ENCODE measurements around the gene ETS2.
"Not testable (repeated sequence)": the region's sequence is repeated elsewhere in the genome, so short reads cannot be mapped to it uniquely, and the experiment has no call there.

DNA sequence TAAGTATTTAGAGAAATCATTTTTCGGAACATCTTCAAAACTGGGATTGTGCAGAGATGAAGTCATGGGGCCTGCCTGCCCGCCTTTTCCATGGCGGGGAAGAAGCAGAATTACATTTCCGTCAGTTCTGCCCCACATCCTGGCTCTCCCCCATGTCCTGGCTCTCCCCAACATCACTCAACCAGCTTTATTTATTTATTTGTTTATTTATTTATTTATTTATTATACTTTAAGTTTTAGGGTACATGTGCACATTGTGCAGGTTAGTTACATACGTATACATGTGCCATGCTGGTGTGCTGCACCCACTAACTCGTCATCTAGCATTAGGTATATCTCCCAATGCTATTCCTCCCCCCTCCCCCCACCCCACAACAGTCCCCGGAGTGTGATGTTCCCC, 22.4 kb downstream of the ETS2 start:
- TF ChIP-seq, protein P1, sequence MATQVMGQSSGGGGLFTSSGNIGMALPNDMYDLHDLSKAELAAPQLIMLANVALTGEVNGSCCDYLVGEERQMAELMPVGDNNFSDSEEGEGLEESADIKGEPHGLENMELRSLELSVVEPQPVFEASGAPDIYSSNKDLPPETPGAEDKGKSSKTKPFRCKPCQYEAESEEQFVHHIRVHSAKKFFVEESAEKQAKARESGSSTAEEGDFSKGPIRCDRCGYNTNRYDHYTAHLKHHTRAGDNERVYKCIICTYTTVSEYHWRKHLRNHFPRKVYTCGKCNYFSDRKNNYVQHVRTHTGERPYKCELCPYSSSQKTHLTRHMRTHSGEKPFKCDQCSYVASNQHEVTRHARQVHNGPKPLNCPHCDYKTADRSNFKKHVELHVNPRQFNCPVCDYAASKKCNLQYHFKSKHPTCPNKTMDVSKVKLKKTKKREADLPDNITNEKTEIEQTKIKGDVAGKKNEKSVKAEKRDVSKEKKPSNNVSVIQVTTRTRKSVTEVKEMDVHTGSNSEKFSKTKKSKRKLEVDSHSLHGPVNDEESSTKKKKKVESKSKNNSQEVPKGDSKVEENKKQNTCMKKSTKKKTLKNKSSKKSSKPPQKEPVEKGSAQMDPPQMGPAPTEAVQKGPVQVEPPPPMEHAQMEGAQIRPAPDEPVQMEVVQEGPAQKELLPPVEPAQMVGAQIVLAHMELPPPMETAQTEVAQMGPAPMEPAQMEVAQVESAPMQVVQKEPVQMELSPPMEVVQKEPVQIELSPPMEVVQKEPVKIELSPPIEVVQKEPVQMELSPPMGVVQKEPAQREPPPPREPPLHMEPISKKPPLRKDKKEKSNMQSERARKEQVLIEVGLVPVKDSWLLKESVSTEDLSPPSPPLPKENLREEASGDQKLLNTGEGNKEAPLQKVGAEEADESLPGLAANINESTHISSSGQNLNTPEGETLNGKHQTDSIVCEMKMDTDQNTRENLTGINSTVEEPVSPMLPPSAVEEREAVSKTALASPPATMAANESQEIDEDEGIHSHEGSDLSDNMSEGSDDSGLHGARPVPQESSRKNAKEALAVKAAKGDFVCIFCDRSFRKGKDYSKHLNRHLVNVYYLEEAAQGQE (IDR thresholded peaks at IDR 0.05; ENCODE audit: unreplicated experiment), result not testable (repeated sequence)
- TF ChIP-seq, protein P2, sequence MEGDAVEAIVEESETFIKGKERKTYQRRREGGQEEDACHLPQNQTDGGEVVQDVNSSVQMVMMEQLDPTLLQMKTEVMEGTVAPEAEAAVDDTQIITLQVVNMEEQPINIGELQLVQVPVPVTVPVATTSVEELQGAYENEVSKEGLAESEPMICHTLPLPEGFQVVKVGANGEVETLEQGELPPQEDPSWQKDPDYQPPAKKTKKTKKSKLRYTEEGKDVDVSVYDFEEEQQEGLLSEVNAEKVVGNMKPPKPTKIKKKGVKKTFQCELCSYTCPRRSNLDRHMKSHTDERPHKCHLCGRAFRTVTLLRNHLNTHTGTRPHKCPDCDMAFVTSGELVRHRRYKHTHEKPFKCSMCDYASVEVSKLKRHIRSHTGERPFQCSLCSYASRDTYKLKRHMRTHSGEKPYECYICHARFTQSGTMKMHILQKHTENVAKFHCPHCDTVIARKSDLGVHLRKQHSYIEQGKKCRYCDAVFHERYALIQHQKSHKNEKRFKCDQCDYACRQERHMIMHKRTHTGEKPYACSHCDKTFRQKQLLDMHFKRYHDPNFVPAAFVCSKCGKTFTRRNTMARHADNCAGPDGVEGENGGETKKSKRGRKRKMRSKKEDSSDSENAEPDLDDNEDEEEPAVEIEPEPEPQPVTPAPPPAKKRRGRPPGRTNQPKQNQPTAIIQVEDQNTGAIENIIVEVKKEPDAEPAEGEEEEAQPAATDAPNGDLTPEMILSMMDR (conservative IDR thresholded peaks at IDR 0.05; ENCODE audit: low read depth in 2 of 2), result not testable (repeated sequence)
- TF ChIP-seq, protein P3, sequence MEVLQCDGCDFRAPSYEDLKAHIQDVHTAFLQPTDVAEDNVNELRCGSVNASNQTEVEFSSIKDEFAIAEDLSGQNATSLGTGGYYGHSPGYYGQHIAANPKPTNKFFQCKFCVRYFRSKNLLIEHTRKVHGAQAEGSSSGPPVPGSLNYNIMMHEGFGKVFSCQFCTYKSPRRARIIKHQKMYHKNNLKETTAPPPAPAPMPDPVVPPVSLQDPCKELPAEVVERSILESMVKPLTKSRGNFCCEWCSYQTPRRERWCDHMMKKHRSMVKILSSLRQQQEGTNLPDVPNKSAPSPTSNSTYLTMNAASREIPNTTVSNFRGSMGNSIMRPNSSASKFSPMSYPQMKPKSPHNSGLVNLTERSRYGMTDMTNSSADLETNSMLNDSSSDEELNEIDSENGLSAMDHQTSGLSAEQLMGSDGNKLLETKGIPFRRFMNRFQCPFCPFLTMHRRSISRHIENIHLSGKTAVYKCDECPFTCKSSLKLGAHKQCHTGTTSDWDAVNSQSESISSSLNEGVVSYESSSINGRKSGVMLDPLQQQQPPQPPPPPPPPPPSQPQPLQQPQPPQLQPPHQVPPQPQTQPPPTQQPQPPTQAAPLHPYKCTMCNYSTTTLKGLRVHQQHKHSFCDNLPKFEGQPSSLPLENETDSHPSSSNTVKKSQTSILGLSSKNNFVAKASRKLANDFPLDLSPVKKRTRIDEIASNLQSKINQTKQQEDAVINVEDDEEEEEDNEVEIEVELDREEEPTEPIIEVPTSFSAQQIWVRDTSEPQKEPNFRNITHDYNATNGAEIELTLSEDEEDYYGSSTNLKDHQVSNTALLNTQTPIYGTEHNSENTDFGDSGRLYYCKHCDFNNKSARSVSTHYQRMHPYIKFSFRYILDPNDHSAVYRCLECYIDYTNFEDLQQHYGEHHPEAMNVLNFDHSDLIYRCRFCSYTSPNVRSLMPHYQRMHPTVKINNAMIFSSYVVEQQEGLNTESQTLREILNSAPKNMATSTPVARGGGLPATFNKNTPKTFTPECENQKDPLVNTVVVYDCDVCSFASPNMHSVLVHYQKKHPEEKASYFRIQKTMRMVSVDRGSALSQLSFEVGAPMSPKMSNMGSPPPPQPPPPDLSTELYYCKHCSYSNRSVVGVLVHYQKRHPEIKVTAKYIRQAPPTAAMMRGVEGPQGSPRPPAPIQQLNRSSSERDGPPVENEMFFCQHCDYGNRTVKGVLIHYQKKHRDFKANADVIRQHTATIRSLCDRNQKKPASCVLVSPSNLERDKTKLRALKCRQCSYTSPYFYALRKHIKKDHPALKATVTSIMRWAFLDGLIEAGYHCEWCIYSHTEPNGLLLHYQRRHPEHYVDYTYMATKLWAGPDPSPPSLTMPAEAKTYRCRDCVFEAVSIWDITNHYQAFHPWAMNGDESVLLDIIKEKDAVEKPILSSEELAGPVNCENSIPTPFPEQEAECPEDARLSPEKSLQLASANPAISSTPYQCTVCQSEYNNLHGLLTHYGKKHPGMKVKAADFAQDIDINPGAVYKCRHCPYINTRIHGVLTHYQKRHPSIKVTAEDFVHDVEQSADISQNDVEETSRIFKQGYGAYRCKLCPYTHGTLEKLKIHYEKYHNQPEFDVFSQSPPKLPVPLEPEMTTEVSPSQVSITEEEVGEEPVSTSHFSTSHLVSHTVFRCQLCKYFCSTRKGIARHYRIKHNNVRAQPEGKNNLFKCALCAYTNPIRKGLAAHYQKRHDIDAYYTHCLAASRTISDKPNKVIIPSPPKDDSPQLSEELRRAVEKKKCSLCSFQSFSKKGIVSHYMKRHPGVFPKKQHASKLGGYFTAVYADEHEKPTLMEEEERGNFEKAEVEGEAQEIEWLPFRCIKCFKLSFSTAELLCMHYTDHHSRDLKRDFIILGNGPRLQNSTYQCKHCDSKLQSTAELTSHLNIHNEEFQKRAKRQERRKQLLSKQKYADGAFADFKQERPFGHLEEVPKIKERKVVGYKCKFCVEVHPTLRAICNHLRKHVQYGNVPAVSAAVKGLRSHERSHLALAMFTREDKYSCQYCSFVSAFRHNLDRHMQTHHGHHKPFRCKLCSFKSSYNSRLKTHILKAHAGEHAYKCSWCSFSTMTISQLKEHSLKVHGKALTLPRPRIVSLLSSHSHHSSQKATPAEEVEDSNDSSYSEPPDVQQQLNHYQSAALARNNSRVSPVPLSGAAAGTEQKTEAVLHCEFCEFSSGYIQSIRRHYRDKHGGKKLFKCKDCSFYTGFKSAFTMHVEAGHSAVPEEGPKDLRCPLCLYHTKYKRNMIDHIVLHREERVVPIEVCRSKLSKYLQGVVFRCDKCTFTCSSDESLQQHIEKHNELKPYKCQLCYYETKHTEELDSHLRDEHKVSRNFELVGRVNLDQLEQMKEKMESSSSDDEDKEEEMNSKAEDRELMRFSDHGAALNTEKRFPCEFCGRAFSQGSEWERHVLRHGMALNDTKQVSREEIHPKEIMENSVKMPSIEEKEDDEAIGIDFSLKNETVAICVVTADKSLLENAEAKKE (CRISPR knock-in tag; IDR thresholded peaks at IDR 0.05), result not testable (repeated sequence)
- TF ChIP-seq ZNF114 (CRISPR knock-in tag; IDR thresholded peaks at IDR 0.05); EZH2 (IDR thresholded peaks at IDR 0.05; ENCODE audit: low read depth, unreplicated experiment); EZH2phosphoT487 (IDR thresholded peaks at IDR 0.05; ENCODE audit: unreplicated experiment); POLR2AphosphoS5 (IDR thresholded peaks at IDR 0.05; ENCODE audit: low read depth); JUNB (IDR thresholded peaks at IDR 0.05; ENCODE audit: unreplicated experiment): not testable (repeated sequence)
- TF ChIP-seq, protein P4, sequence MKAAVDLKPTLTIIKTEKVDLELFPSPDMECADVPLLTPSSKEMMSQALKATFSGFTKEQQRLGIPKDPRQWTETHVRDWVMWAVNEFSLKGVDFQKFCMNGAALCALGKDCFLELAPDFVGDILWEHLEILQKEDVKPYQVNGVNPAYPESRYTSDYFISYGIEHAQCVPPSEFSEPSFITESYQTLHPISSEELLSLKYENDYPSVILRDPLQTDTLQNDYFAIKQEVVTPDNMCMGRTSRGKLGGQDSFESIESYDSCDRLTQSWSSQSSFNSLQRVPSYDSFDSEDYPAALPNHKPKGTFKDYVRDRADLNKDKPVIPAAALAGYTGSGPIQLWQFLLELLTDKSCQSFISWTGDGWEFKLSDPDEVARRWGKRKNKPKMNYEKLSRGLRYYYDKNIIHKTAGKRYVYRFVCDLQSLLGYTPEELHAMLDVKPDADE (IDR thresholded peaks at IDR 0.05), result not testable (repeated sequence)

Measured in GM23338 (cell line).